Esophagus (tissue), 2 donors: ENCODE data around the gene HMGB2. TPM values are rescaled to one million over a fixed set of nuclear protein-coding genes. Genes with fewer than 3 reads are reported as not detected.

ENCODE experiments used
- H3K27ac ChIP-seq, 2 donors: one replicate each; pipeline ENCODE4 v1.5.1; 2013; ENCODE audit warnings: low read depth in 2 of 2, mild to moderate bottlenecking in 2 of 2, inconsistent platforms in 1 of 2, low read length in 1 of 2, moderate library complexity in 1 of 2
- H3K27me3 ChIP-seq, 2 donors: one replicate each; pipeline ENCODE4 v1.6.1; 2013; ENCODE audit warnings: low read length in 2 of 2, control low read depth in 1 of 2, mild to moderate bottlenecking in 1 of 2; ENCODE audit not compliant: insufficient read depth in 2 of 2, control insufficient read depth in 1 of 2
- H3K36me3 ChIP-seq, 2 donors: one replicate each; pipeline ENCODE4 v1.6.1; 2013; ENCODE audit warnings: low read length in 1 of 2; ENCODE audit not compliant: control insufficient read depth in 2 of 2, insufficient read depth in 2 of 2
- H3K4me1 ChIP-seq, 2 donors: one replicate each; pipeline ENCODE4 v1.6.1; 2013; ENCODE audit warnings: low read length in 1 of 2; ENCODE audit not compliant: control insufficient read depth in 2 of 2, insufficient read depth in 2 of 2
- H3K4me3 ChIP-seq, 2 donors: one replicate each; pipeline ENCODE4 v1.5.1; 2013; ENCODE audit warnings: low read length in 2 of 2, mild to moderate bottlenecking in 2 of 2, low read depth in 1 of 2, moderate library complexity in 1 of 2
- H3K9me3 ChIP-seq, 2 donors: one replicate each; pipeline ENCODE4 v1.6.1; 2013; ENCODE audit warnings: mild to moderate bottlenecking in 2 of 2, low read depth in 1 of 2, low read length in 1 of 2, moderate library complexity in 1 of 2; ENCODE audit not compliant: control insufficient read depth in 2 of 2, insufficient read depth in 1 of 2
- WGBS, 2 donors: extraction: QIAGEN DNeasy Blood & Tissue Kit; methylation state at CpG; one replicate each; pipeline ENCODE4 v1.1.7; 2013; 5-methylcytosine and 5-hydroxymethylcytosine counted together
- polyA plus RNA-seq, 2 donors: library from polyadenylated mRNA; stranded (reverse); fragments of 200-250 nt; gene quantifications; one replicate each; pipeline ENCODE4 v1.2.3, GENCODE V29; 2013
- donor health status: healthy with polysubstance abuse.
- donor health status: Bipolar disorder and iron deficiency.

HMGB2 gene
- polyA plus RNA-seq, 2 donors = 156 to 240 TPM

GRCh38 chr4:173318648-173319211 lies 15.4 kb downstream of the HMGB2 start:
- H3K9me3 ChIP-seq = no peaks in the 10 kb centered on the region
- no peaks in the 10 kb centered on the region for H3K4me1 ChIP-seq
- H3K4me3 ChIP-seq = no peak overlapping the region
- 11 to 23% methylated on average over 3 of the region's 3 CpGs for WGBS, 2 donors
- H3K27ac ChIP-seq = no peak overlapping the region
- peaks cover 3 to 11% of the 10 kb centered on the region in 2 donors for H3K36me3 ChIP-seq
- H3K27me3 ChIP-seq = no peaks in the 10 kb centered on the region

- Histone ChIP-seq H3K9me3 (no peaks in the 10 kb centered on the region), H3K27ac (no peak overlapping the region), H3K27me3 (no peaks in the 10 kb centered on the region), H3K36me3 (peaks cover 3 to 11% of the 10 kb centered on the region in 2 donors), H3K4me1 (no peaks in the 10 kb centered on the region), H3K4me3 (no peak overlapping the region)
Measured at GRCh38 chr4:173318240-173318639, 15.9 kb downstream of the HMGB2 start.

- peaks cover 3 to 11% of the 10 kb centered on the region in 2 donors for H3K36me3 ChIP-seq
- H3K4me3 ChIP-seq = no peak overlapping the region
- H3K27me3 ChIP-seq = no peaks in the 10 kb centered on the region
- 76 to 80% methylated on average over 3 of the region's 3 CpGs for WGBS, 2 donors
- no peaks in the 10 kb centered on the region for H3K9me3 ChIP-seq
- H3K4me1 ChIP-seq = no peaks in the 10 kb centered on the region
- no peak overlapping the region for H3K27ac ChIP-seq
Measured at GRCh38 chr4:173317004-173317403, 17.2 kb downstream of the HMGB2 start.

GRCh38 chr4:173316060-173316459 lies 18.1 kb downstream of the HMGB2 start:
- H3K27ac ChIP-seq = no peak overlapping the region
- no peak overlapping the region for H3K4me3 ChIP-seq
- peaks cover 3 to 11% of the 10 kb centered on the region in 2 donors for H3K36me3 ChIP-seq
- no peaks in the 10 kb centered on the region for H3K27me3 ChIP-seq
- H3K9me3 ChIP-seq = no peaks in the 10 kb centered on the region
- 56 to 71% methylated on average over 2 of the region's 2 CpGs for WGBS, 2 donors
- no peaks in the 10 kb centered on the region for H3K4me1 ChIP-seq

- peaks cover 3 to 11% of the 10 kb centered on the region in 2 donors for H3K36me3 ChIP-seq
- H3K4me3 ChIP-seq = no peak overlapping the region
- H3K27ac ChIP-seq = no peak overlapping the region
- no peaks in the 10 kb centered on the region for H3K27me3 ChIP-seq
- H3K4me1 ChIP-seq = no peaks in the 10 kb centered on the region
- no peaks in the 10 kb centered on the region for H3K9me3 ChIP-seq
- WGBS, 2 donors = 83% methylated on average over 3 of the region's 3 CpGs
Measured at GRCh38 chr4:173314715-173315114, 19.4 kb downstream of the HMGB2 start.

GRCh38 chr4:173311368-173311767 lies 22.8 kb downstream of the HMGB2 start:
- Histone ChIP-seq H3K9me3 (no peaks in the 10 kb centered on the region), H3K4me3 (no peak overlapping the region), H3K27ac (no peak overlapping the region), H3K27me3 (no peaks in the 10 kb centered on the region), H3K4me1 (no peaks in the 10 kb centered on the region), H3K36me3 (peaks cover 0 to 11% of the 10 kb centered on the region in 2 donors)
- WGBS, 2 donors = 85 to 91% methylated on average over 4 of the region's 4 CpGs

- Histone ChIP-seq H3K27ac (no peak overlapping the region), H3K36me3 (no peaks in the 10 kb centered on the region), H3K4me3 (no peak overlapping the region), H3K4me1 (no peaks in the 10 kb centered on the region), H3K27me3 (no peaks in the 10 kb centered on the region), H3K9me3 (no peaks in the 10 kb centered on the region)
- WGBS, 2 donors = 94 to 95% methylated on average over 3 of the region's 3 CpGs
Measured at GRCh38 chr4:173307778-173308177, 26.4 kb downstream of the HMGB2 start.

- no peaks in the 10 kb centered on the region for H3K27me3 ChIP-seq
- no peaks in the 10 kb centered on the region for H3K36me3 ChIP-seq
- no peak overlapping the region for H3K4me3 ChIP-seq
- H3K4me1 ChIP-seq = no peaks in the 10 kb centered on the region
- WGBS, 2 donors = 41% methylated on average over 5 of the region's 5 CpGs
- no peak overlapping the region for H3K27ac ChIP-seq
- no peaks in the 10 kb centered on the region for H3K9me3 ChIP-seq
Measured at GRCh38 chr4:173301518-173302201, 32.5 kb downstream of the HMGB2 start.

GRCh38 chr4:173294444-173294843 lies 39.7 kb downstream of the HMGB2 start:
- Histone ChIP-seq H3K27me3 (no peaks in the 10 kb centered on the region), H3K27ac (no peak overlapping the region), H3K4me3 (no peak overlapping the region), H3K9me3 (no peaks in the 10 kb centered on the region), H3K36me3 (no peaks in the 10 kb centered on the region), H3K4me1 (no peaks in the 10 kb centered on the region)
- WGBS, 2 donors = 78 to 84% methylated on average over 1 of the region's 1 CpG

- no peak overlapping the region for H3K4me3 ChIP-seq
- no peaks in the 10 kb centered on the region for H3K9me3 ChIP-seq
- H3K36me3 ChIP-seq = no peaks in the 10 kb centered on the region
- H3K4me1 ChIP-seq = no peaks in the 10 kb centered on the region
- no peaks in the 10 kb centered on the region for H3K27me3 ChIP-seq
- WGBS, 2 donors = 76 to 87% methylated on average over 7 of the region's 7 CpGs
- no peak overlapping the region for H3K27ac ChIP-seq
Measured at GRCh38 chr4:173293663-173294062, 40.5 kb downstream of the HMGB2 start.
